ENCODE results near the gene CHST3.
"Not testable (repeated sequence)": the region's sequence is repeated elsewhere in the genome, so short reads cannot be mapped to it uniquely, and the experiment has no call there.

CHST3 gene

GRCh38 chr10:71973777-71974488 is 9.7 kb downstream of the CHST3 start:
- DNase-seq, result no peak

DNA sequence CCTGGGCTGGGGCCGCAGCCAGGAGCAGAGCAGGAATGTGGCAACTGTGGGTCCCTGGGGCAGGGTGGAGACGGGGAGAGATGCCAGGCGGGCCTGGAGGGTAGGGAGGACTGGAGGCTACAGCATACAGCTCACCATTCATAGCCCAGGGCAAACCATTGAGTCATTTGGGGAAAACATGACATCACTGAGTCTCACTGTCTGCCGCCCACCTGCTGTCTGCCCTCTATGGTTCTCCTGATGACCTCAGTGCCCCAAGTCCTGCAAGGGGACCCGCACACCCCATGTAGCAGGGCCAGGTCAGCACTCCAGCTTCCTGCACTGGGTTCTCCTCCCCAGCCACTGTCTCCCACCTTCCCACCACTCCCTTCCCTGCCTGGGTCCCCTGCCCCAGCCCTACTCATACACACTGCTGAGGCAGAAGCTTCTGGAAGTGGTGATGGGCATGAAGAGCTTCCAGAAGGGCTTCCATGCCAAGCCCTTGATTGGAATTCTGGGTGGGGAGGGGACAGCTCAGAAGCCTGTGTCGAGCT is 10.4 kb downstream of the CHST3 start:
- no peak for DNase-seq

DNA sequence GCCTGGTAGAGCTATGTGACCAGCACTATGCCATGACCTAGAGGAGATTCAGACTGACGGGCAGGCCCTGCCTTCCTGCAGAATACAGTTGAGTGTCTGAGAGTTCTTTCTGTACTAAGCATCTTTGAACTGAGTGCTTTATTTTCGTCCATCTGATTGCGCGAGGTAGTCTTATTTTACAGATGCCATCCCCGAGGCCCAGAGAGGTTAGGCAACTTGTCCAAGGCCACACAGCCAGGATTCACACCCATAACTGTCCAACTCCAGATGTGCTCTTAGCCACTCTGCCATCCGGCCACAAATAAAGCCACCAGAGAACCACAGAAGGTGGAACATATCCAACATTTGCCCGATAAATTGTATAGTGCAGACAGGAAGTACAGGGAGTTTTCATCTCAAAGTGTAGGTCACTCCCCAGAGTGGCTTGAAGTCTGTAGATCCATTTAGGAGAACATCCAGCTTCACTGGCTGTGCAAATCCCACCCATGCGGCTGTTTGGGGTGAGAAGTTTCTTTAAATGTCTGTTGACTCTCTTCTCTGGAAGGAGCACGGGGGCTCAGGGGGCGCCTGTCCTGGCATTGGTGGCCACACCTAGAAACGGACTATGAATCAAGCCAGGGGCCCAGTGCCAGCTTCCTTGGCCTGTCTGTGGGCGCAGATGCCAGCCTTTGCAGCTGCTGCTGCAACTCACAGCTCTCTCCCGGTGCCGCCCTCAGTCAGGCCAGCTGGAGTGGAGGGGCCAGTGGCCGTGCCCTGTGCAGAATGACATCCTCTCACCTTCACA is 11.1 kb downstream of the CHST3 start:
- no peak for DNase-seq

- DNase-seq, result no peak
These were observed 11.9 kb downstream of the CHST3 start for GRCh38 chr10:71975871-71976725.

GRCh38 chr10:71977614-71977903 is 13.4 kb downstream of the CHST3 start:
- not testable (repeated sequence) for DNase-seq

- no peak for DNase-seq
These were observed 14.3 kb downstream of the CHST3 start for GRCh38 chr10:71978476-71978875.

GRCh38 chr10:71978988-71979691 is 14.9 kb downstream of the CHST3 start:
- no peak for DNase-seq

DNA sequence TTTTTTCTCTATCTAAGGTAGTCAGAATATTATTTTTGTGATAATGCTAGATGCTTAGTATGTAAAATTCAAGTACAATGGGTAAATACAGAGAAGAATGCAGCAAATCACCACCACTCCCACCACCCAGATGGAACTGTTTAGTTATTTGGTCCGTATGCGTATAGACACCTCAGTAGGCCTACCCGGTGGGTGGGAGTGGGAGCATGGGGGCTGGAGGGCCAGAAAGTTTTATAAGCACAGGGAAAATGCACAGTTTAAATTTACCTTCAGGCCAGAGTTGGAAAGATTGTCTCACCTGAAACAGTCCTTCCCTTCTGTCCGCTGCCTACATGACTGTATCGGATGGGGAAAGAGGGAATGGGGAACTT is 15.5 kb downstream of the CHST3 start:
- DNase-seq, result no peak

DNA sequence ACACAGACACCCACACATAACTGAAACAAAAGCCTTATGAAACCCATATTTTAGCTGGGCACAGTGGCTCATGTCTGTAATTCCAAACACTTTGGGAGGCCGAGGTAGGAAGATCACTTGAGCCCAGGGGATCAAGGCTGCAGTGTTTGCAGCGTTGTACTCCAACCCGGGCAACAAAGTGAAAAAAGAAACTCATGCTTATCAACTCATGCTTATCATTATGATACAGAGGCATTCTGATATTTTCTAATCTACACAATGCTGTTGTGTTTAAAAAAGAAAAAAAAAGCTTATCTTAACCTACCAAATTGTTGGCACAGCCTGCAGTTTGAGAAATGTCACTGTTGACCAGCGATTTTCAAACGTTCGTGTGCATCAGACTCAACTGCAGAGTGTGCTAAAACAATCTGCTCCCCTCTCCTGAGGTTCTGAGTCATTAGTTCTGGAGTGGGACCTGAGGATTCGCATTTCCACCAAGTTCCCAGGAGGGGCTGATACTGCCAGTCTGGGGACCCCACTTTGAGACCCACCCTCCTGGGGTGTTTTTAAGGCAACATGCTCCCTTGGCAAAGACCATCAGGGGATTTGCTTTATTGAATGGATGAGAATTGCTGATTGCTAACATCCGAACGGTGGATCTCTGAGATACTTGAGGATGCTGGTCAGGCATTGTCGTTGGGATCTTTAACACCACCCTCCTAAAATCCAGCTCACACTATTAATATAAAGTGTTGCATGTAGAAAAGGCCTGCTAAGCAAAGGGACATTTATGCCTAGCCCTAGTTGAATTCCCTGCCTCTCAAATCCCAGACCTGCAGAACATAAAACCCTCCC is 16.2 kb downstream of the CHST3 start:
- no peak for DNase-seq

GRCh38 chr10:71981015-71981875 is 17.1 kb downstream of the CHST3 start:
- no peak for DNase-seq

DNA sequence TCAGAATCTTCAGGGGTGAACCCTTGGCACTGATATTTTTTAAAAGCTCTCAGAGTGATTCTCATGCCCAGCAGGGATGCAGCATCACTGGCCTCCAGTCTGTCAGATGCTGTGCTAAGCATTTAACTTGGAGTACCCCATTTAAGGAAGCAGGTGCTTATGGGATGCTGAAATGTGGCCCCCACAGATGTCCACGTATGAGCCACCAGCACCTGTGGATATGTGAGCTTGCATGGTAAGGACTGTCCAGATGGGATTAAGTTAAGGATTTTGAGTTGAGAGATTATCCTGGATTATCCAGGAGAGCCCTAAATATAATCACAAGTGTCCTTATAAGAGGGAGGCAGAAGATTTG is 17.7 kb downstream of the CHST3 start:
- no peak for DNase-seq

- DNase-seq, result no peak
These were observed 18.3 kb downstream of the CHST3 start for GRCh38 chr10:71982269-71983178.

DNA sequence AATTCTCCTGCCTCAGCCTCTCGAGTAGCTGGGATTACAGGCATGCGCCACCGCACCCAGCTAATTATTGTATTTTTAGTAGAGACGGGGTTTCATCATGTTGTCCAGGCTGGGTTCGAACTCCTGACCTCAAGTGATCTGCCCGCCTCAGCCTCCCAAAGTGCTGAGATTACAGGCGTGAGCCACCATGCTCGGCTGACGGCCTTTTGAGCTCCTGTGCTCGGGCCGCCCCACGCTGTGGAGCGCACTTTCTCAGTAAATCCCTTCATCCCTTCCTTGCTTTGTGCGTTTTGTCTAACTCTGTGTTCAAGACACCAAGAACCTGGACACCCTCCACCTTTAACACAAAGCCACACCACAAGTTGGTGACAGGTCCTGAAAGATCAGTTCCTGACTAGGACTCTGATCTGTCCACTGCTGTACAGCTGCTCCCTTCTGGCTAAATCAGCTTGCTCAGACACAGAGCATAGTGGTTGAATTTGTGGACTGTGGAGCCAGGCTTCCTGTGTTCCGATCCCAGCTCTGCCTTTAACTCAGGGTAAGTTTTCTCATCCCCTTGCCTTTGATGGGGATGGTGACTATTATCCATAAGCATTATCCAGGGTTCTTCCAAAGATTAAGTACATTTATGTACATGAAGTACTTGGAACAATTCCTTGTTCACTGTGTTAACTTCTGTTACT is 20.1 kb downstream of the CHST3 start:
- no peak for DNase-seq

DNA sequence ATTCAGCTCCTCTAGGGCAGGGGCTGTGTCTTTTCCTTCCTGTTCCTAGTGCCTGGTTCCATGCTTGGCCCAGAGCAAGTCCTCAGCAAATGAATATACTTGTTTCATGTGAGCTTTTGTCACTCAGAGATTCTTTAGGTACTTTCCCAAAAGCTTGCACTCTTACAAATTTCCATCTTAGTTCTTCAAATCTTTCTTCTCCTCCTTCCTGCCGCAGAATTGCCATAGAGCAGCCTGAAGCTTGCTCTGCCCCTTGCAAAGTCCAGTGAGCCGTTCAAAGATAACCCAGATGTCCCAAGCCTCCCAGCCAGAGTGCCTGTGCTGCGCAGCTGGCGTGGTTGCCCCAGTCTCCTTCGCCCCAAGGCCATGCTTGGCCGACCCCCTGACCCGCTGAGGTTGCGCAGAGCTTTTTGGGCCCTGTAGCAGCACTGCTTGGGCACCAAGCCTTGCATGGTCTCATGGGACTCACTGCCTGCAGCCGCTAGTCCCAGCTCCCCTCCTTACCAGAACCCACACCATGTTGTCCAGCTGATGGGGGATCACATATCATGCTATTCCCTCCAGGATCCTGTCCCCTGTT is 20.7 kb downstream of the CHST3 start:
- DNase-seq, result no peak

- no peak for DNase-seq
These were observed 21.5 kb downstream of the CHST3 start for GRCh38 chr10:71985542-71986250.

- DNase-seq, result not testable (repeated sequence)
These were observed 24.7 kb downstream of the CHST3 start for GRCh38 chr10:71988895-71989294.

GRCh38 chr10:71989661-71990454 is 25.7 kb downstream of the CHST3 start:
- DNase-seq, result no peak

Data from AML-193 (cell line).